CD4-positive, alpha-beta T cell (primary cell): ENCODE data around the gene STPG2. TPM values are rescaled to one million over a fixed set of nuclear protein-coding genes. Genes with fewer than 3 reads are reported as not detected.
"Not testable (repeated sequence)": the region's sequence is repeated elsewhere in the genome, so short reads cannot be mapped to it uniquely, and the experiment has no call there.

Experiments used
- ATAC-seq: fragments of 200-7000 bp; cut with Tn5 transposase; one replicate; pipeline ENCODE4 v1.10.0; 2022; ENCODE audit warnings: mild to moderate bottlenecking; ENCODE audit not compliant: poor library complexity
- CTCF ChIA-PET: fragments of 350-600 bp; sonication (Branson Sonifier 250); formaldehyde crosslinking; loops from one replicate; lab custom pipeline; 2021; ENCODE audit warnings: antibody characterized with exemption, inconsistent platforms; lab: Charles Lee
- POLR2A ChIA-PET: fragments of 350-600 bp; sonication (Branson Sonifier 250); formaldehyde crosslinking; loops from one replicate; lab custom pipeline; 2021; ENCODE audit warnings: antibody characterized with exemption, inconsistent platforms; lab: Charles Lee
- DNase-seq, 14 experiments: peaks; one replicate each; pipeline ENCODE4 v3.0.0-alpha.2; 2013 to 2020; ENCODE audit warnings: mixed read lengths in 2 of 14
- H3K27ac ChIP-seq, 2 donors: one replicate each; pipeline versions ENCODE4 v1.5.1 to v1.7.0; 2013; ENCODE audit warnings: low read length in 2 of 2, low read depth in 1 of 2, mild to moderate bottlenecking in 1 of 2
- H3K27me3 ChIP-seq, 2 experiments: 1 replicate in 1 of 2; 2 replicates in 1 of 2; pipeline versions ENCODE4 v1.6.1 to v1.7.0; 2013; ENCODE audit warnings: low read length in 2 of 2, control low read depth in 1 of 2, mild to moderate bottlenecking in 1 of 2, moderate library complexity in 1 of 2; ENCODE audit not compliant: insufficient read depth in 2 of 2, control insufficient read depth in 1 of 2
- H3K36me3 ChIP-seq: one replicate; pipeline ENCODE4 v1.6.1; 2013; ENCODE audit warnings: low read length, control low read depth; ENCODE audit not compliant: insufficient read depth
- H3K4me1 ChIP-seq: one replicate; pipeline ENCODE4 v1.6.1; 2013; ENCODE audit warnings: low read length, control low read depth; ENCODE audit not compliant: insufficient read depth
- H3K4me3 ChIP-seq: one replicate; pipeline ENCODE4 v1.5.1; 2013; ENCODE audit warnings: mild to moderate bottlenecking, low read length, moderate library complexity
- H3K9me3 ChIP-seq, 2 experiments: 1 replicate in 1 of 2; 2 replicates in 1 of 2; pipeline versions ENCODE4 v1.6.1 to v1.7.0; 2013; ENCODE audit warnings: low read length in 2 of 2, mild to moderate bottlenecking in 2 of 2, control low read depth in 1 of 2, moderate library complexity in 1 of 2; ENCODE audit not compliant: control insufficient read depth in 1 of 2, insufficient read depth in 1 of 2
- H3K27ac Mint-ChIP-seq: one replicate; pipeline ENCODE4 v1.8.0; 2020; ENCODE audit warnings: mixed read lengths
- H3K27me3 Mint-ChIP-seq: one replicate; pipeline ENCODE4 v1.8.0; 2021; ENCODE audit warnings: mixed read lengths
- H3K36me3 Mint-ChIP-seq: one replicate; pipeline ENCODE4 v1.8.0; 2021; ENCODE audit warnings: low read depth, mixed read lengths
- H3K4me1 Mint-ChIP-seq: one replicate; pipeline ENCODE4 v1.8.0; 2021; ENCODE audit warnings: low read depth, mixed read lengths
- H3K4me3 Mint-ChIP-seq: one replicate; pipeline ENCODE4 v1.8.0; 2020; ENCODE audit warnings: mild to moderate bottlenecking, mixed read lengths
- H3K9me3 Mint-ChIP-seq: one replicate; pipeline ENCODE4 v1.8.0; 2020; ENCODE audit warnings: mixed read lengths
- CTCF ChIP-seq: fragments of 200-600 bp; IDR thresholded peaks from one replicate; pipeline ENCODE4 v1.8.0; 2022; ENCODE audit warnings: antibody characterized with exemption, mild to moderate bottlenecking
- intact Hi-C, 2 experiments: fragments of 100-400 bp; cut with DNase I in 1 of 2; cut with micrococcal nuclease in 1 of 2; formaldehyde crosslinking; loops; one replicate each; pipeline versions ENCODE4 v1.15.1 to v1.9.0; 2023 to 2025; cut with DNase I, micrococcal nuclease
- total RNA-seq, 174 experiments: library from RNA in 2 of 174; stranded (reverse) in 2 of 174; gene quantifications; one replicate each; pipeline ENCODE4 v1.2.3 and lab custom pipeline; 2021 to 2026

STPG2 gene
- total RNA-seq, 2 experiments from 2014 or later, result 0.22 to 0.28 TPM

- no peaks in the 10 kb centered on the region for H3K36me3 Mint-ChIP-seq
- Histone ChIP-seq H3K4me3 (no peak overlapping the region), H3K27ac (no peak overlapping the region), H3K36me3 (no peaks in the 10 kb centered on the region), H3K9me3 (peaks cover 0 to 14% of the 10 kb centered on the region in 2 experiments), H3K27me3 (no peaks in the 10 kb centered on the region), H3K4me1 (no peaks in the 10 kb centered on the region)
- intact Hi-C loops, result no loop called here
- ATAC-seq, result no peak
- H3K4me3 Mint-ChIP-seq, result no peak overlapping the region
- no peak for TF ChIP-seq CTCF
- H3K9me3 Mint-ChIP-seq, result peaks cover 9% of the 10 kb centered on the region
- H3K4me1 Mint-ChIP-seq, result no peaks in the 10 kb centered on the region
- no peaks in the 10 kb centered on the region for H3K27me3 Mint-ChIP-seq
- no peak for DNase-seq
- ChIA-PET POLR2A (no interaction called here), CTCF (no interaction called here)
- H3K27ac Mint-ChIP-seq, result no peak overlapping the region
Measured at GRCh38 chr4:97910005-97910404, 233.3 kb downstream of the STPG2 start.

- intact Hi-C loops, H3K9me3 ChIP-seq, H3K27me3 ChIP-seq, H3K4me1 ChIP-seq, H3K27ac ChIP-seq, H3K27ac Mint-ChIP-seq, H3K4me1 Mint-ChIP-seq, H3K4me3 ChIP-seq, ATAC-seq, CTCF ChIA-PET, H3K27me3 Mint-ChIP-seq, DNase-seq, H3K36me3 Mint-ChIP-seq, H3K36me3 ChIP-seq, H3K4me3 Mint-ChIP-seq: not testable (repeated sequence)
- POLR2A ChIA-PET, result interaction anchor here (0.6 kb wide), 1 partner anchor 400 kb away, joined by 4 read pairs; no protein-coding TSS in a partner anchor
- peaks cover 16% of the 10 kb centered on the region for H3K9me3 Mint-ChIP-seq
Measured at GRCh38 chr4:97903436-97904189, 239.7 kb downstream of the STPG2 start.

GRCh38 chr4:97900229-97900628 lies 243.0 kb downstream of the STPG2 start:
- Mint-ChIP-seq H3K27ac (no peak overlapping the region), H3K4me3 (no peak overlapping the region), H3K4me1 (no peaks in the 10 kb centered on the region), H3K36me3 (no peaks in the 10 kb centered on the region), H3K9me3 (peaks cover 16% of the 10 kb centered on the region), H3K27me3 (no peaks in the 10 kb centered on the region)
- no peak for ATAC-seq
- Histone ChIP-seq H3K36me3 (no peaks in the 10 kb centered on the region), H3K9me3 (peaks cover 0 to 7% of the 10 kb centered on the region in 2 experiments), H3K27ac (no peak overlapping the region), H3K4me3 (no peak overlapping the region), H3K4me1 (no peaks in the 10 kb centered on the region), H3K27me3 (no peaks in the 10 kb centered on the region)
- CTCF ChIA-PET, result no interaction called here
- intact Hi-C loops, result no loop called here
- POLR2A ChIA-PET, result no interaction called here
- TF ChIP-seq CTCF, result no peak
- no peak for DNase-seq
